NCI-H1105 treated with DMSO at 0.1 percent for 48 hours (cell line): Measurements from ENCODE around the gene SKIL.

Experiments used
- DNase-seq: peaks from one replicate; lab custom pipeline; 2025; lab: John Stamatoyannopoulos, UW

Gene SKIL

DNA sequence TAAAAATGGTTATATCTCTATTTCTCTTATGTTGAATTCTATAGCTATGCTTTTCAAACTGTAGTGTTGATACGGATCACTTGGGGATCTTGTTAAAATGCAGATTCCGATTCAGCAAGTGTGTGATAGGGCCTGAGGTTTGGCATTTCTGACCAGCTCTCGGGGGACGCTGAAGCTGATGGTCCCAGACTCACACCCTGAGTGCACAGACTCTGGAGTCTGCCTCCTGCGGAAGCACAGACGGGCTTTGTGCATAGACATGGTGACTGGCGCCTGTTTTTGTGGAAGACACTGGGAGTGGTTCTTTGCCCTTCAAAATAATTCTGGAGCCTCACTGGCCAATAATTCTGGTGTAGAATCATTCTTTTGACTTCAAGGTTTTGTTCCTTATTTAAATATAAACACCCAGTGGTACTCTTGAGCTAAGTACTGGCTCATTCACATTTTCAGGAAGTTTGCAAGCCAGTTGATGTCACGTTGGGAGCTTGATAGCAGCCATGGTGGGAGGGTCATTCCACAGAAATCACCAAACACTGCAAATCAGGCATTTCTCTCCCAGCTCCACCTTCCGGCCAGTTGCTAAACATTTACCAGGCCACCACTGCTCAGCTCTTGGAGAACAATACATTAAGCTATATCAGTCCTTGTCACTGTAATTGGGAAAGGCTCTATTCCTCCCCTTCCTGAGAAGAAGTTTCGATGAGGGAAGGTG, 80.3 kb downstream of the SKIL start:
- DNase-seq = no peak

DNA sequence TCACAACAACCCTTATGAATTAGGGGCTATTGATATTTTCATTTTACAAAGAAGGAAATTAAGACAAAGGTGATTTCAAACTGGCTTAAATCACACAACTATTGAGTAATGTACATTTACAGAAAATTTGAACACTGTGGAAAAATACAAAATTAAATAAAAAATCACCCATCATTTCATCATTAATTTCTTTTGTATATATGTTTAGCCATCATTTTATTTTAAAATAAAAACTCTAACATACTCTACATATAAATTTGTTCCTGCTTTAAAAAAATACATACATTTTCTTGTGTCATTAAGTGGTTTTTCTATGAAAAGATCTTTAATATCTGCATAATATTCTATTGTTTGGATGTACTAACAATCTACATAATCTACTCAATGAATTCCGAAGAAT, 81.3 kb downstream of the SKIL start:
- DNase-seq = no peak

DNA sequence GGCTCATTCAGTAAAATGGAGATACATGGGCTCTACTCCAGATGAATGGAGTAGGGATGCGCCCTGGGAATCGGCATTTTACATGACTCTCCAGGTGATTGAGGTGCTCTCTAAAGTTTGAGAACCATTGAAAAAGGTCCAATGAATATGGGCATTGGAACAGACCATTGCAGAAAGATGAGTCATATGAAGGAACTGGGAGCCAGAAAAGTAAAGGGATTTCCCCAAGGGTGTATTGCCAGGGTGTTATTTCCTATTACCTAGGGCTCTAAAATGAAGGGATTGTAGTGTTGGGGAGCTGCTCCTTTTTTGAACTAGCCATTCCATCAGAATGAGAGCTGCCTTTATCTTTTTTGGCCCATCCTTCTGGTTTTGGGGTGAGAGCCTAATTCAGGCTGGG, 82.8 kb downstream of the SKIL start:
- no peak for DNase-seq

DNA sequence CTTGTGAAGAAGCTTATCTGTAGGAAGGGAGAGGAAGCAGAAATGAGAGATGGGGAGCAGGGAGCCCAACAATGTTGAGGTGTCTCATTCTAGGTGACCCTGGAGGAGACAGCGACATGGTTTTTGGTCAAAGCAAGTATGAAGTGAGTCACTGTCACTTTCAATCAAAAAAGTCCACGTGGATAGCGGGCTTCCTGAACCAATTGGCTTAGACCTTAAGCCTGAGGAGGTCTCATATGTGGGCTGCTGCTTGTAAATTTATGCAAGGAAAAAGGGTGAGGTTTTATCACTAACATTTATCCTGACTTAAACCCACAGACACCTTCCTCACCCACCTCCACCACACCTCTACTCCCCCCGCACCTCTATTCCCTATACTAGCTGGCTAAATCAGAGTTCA, 83.9 kb downstream of the SKIL start:
- no peak for DNase-seq

DNA sequence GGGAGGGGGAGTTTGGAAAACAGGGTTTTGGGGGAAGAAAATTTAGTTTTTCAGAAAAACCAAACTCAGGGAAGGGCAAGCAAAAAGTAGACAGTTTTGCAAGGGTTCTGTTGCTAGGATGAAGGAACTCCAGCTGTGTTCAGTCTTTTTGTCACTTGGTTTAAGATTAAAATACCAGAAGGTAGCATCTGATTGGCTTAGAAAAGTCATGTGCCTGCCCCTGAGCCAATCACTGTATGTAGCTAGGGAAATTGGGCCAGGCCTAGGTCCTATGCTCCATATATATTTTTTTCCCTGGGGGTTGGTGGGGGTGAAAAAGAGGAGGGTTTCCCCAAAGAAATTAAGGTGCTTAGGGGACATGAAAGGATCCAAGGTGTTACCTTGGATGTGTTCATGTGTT, 85.4 kb downstream of the SKIL start:
- no peak for DNase-seq

DNA sequence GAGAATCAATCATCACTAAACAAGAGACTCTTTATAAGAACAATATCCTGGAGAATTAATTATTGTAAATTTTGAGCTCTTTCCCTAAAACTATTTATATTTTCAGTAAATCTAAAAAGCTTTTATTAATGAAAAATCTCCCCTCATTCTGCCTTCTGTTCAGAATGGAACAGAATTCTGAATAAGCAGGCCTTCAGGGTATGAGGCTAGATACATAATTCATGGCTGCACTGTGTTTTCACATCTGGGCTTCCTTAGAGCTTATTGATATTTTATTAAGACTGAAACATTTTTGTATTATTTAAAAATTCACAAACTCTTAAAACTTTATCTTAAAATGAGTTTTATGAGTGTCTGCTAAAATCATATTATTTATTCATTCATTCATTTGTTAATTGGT, 85.9 kb downstream of the SKIL start:
- no peak for DNase-seq
